Stimulated activated CD4-positive, alpha-beta T cell treated with anti-CD3 and anti-CD28 coated beads, Interleukin-4, amount 100 ng/mL, for 4 hours (primary cell): ENCODE data around the gene SRP14.
A peak's percentile ranks its signal among the peaks of the same experiment; 100 is the strongest.
"Not testable (repeated sequence)": the region's sequence is repeated elsewhere in the genome, so short reads cannot be mapped to it uniquely, and the experiment has no call there.

Experiments used
- DNase-seq, 2 experiments: peaks; one replicate each; pipeline ENCODE4 v3.0.0-alpha.2; 2020

The SRP14 gene

GRCh38 chr15:40038638-40039543 lies at the start of gene SRP14:
TSS of gene SRP14 (minus strand) at chr15:40039181. CDS start at chr15:40039116, 65 bp downstream.
- DNase-seq: peak; percentile 89 to 90

GRCh38 chr15:40087991-40088928 lies 49.3 kb upstream of the SRP14 start:
- no peak for DNase-seq

GRCh38 chr15:40087068-40087810 lies 48.3 kb upstream of the SRP14 start:
- no peak for DNase-seq

- no peak for DNase-seq
Observed at GRCh38 chr15:40085266-40085665, 46.3 kb upstream of the SRP14 start.

GRCh38 chr15:40084650-40085049 lies 45.7 kb upstream of the SRP14 start:
- no peak for DNase-seq

GRCh38 chr15:40082195-40082883 lies 43.4 kb upstream of the SRP14 start:
- no peak for DNase-seq

- no peak for DNase-seq
Observed at GRCh38 chr15:40081691-40082194, 42.8 kb upstream of the SRP14 start.

- no peak for DNase-seq
Observed at GRCh38 chr15:40080847-40081246, 41.9 kb upstream of the SRP14 start.

- DNase-seq: no peak
Observed at GRCh38 chr15:40080104-40080503, 41.1 kb upstream of the SRP14 start.

GRCh38 chr15:40079456-40079855 lies 40.5 kb upstream of the SRP14 start:
- no peak for DNase-seq

- DNase-seq: no peak
Observed at GRCh38 chr15:40075298-40076044, 36.5 kb upstream of the SRP14 start.

GRCh38 chr15:40074656-40075055 lies 35.7 kb upstream of the SRP14 start:
- not testable (repeated sequence) for DNase-seq

- not testable (repeated sequence) for DNase-seq
Observed at GRCh38 chr15:40073716-40074490, 34.9 kb upstream of the SRP14 start.

GRCh38 chr15:40072216-40072990 lies 33.4 kb upstream of the SRP14 start:
- no peak for DNase-seq

GRCh38 chr15:40070608-40071218 lies 31.7 kb upstream of the SRP14 start:
- no peak for DNase-seq

- DNase-seq: no peak
Observed at GRCh38 chr15:40070166-40070557, 31.2 kb upstream of the SRP14 start.

- DNase-seq: no peak
Observed at GRCh38 chr15:40069178-40070165, 30.5 kb upstream of the SRP14 start.
